OCI-LY1 (cell line): ENCODE measurements around the gene OGFR.

Source experiments
- H2AFZ ChIP-seq: fragments of 200-600 bp; sonication (generic), shearing (Covaris generic); 2 replicates; pipeline ENCODE4 v1.6.0; 2014; ENCODE audit warnings: antibody characterized with exemption, mild to moderate bottlenecking, low read length
- H3F3A ChIP-seq: fragments of 200-600 bp; sonication (generic), shearing (Covaris generic); 2 replicates; pipeline ENCODE4 v1.6.0; 2014; ENCODE audit warnings: mild to moderate bottlenecking, antibody characterized with exemption, low read length, moderate library complexity; ENCODE audit not compliant: insufficient read depth
- H3K27ac ChIP-seq: fragments of 200-600 bp; sonication (generic); 2 replicates; pipeline ENCODE4 v1.5.1; 2014; ENCODE audit warnings: low read length, mixed run types, mild to moderate bottlenecking, low read depth; ENCODE audit not compliant: poor library complexity, severe bottlenecking
- H3K27me3 ChIP-seq: fragments of 200-600 bp; sonication (generic); 2 replicates; pipeline ENCODE4 v1.6.0; 2014; ENCODE audit warnings: antibody characterized with exemption, mild to moderate bottlenecking, low read length, moderate library complexity; ENCODE audit not compliant: insufficient read depth
- H3K36me3 ChIP-seq: fragments of 200-600 bp; sonication (generic); 2 replicates; pipeline ENCODE4 v1.6.1; 2014; ENCODE audit warnings: mild to moderate bottlenecking, antibody characterized with exemption, low read length, moderate library complexity, mixed read lengths; ENCODE audit not compliant: insufficient read depth
- H3K4me1 ChIP-seq: fragments of 200-600 bp; sonication (generic); 2 replicates; pipeline ENCODE4 v1.5.1; 2014; ENCODE audit warnings: mild to moderate bottlenecking, low read length, moderate library complexity; ENCODE audit not compliant: insufficient read depth, severe bottlenecking
- H3K4me2 ChIP-seq: fragments of 200-600 bp; sonication (generic), shearing (Covaris generic); 2 replicates; pipeline ENCODE4 v1.6.1; 2014; ENCODE audit warnings: low read length
- H3K4me3 ChIP-seq: fragments of 200-600 bp; sonication (generic); 2 replicates; pipeline ENCODE4 v1.5.1; 2014; ENCODE audit warnings: low read length, low read depth, mild to moderate bottlenecking, mixed read lengths; ENCODE audit not compliant: poor library complexity, severe bottlenecking
- H3K79me2 ChIP-seq: fragments of 200-600 bp; shearing (Covaris generic); 2 replicates; pipeline ENCODE4 v1.6.1; 2016; ENCODE audit warnings: mixed run types, low read length, mixed read lengths; ENCODE audit not compliant: insufficient read depth
- H3K9ac ChIP-seq: fragments of 200-600 bp; sonication (generic), shearing (Covaris generic); 2 replicates; pipeline ENCODE4 v1.6.1; 2014; ENCODE audit warnings: mild to moderate bottlenecking, low read length, mixed read lengths
- H3K9me2 ChIP-seq: fragments of 200-600 bp; sonication (generic), shearing (Covaris generic); 2 replicates; pipeline ENCODE4 v1.6.1; 2014; ENCODE audit warnings: low read depth, mild to moderate bottlenecking, low read length, mixed read lengths
- H3K9me3 ChIP-seq: fragments of 200-600 bp; shearing (Covaris generic); 2 replicates; pipeline ENCODE4 v1.6.1; 2014; ENCODE audit warnings: low read length, mixed read lengths
- H4K20me1 ChIP-seq: fragments of 200-600 bp; sonication (generic), shearing (Covaris generic); 2 replicates; pipeline ENCODE4 v1.6.0; 2016; ENCODE audit warnings: mild to moderate bottlenecking, low read length; ENCODE audit not compliant: insufficient read depth
- EZH2 ChIP-seq: fragments of 200-600 bp; sonication (generic), shearing (Covaris generic); IDR thresholded peaks from 2 replicates; pipeline ENCODE4 v1.8.0; 2017; ENCODE audit warnings: borderline replicate concordance, mixed run types, mild to moderate bottlenecking, antibody characterized with exemption, low read length, moderate library complexity, mixed read lengths
- TF ChIP-seq, protein P1 (sequence below): fragments of 200-600 bp; sonication (generic), shearing (Covaris generic); IDR thresholded peaks from 2 replicates; pipeline ENCODE4 v1.5.1; 2017; ENCODE audit warnings: mild to moderate bottlenecking, antibody characterized with exemption, low read length, moderate library complexity, mixed read lengths

Gene OGFR

DNA sequence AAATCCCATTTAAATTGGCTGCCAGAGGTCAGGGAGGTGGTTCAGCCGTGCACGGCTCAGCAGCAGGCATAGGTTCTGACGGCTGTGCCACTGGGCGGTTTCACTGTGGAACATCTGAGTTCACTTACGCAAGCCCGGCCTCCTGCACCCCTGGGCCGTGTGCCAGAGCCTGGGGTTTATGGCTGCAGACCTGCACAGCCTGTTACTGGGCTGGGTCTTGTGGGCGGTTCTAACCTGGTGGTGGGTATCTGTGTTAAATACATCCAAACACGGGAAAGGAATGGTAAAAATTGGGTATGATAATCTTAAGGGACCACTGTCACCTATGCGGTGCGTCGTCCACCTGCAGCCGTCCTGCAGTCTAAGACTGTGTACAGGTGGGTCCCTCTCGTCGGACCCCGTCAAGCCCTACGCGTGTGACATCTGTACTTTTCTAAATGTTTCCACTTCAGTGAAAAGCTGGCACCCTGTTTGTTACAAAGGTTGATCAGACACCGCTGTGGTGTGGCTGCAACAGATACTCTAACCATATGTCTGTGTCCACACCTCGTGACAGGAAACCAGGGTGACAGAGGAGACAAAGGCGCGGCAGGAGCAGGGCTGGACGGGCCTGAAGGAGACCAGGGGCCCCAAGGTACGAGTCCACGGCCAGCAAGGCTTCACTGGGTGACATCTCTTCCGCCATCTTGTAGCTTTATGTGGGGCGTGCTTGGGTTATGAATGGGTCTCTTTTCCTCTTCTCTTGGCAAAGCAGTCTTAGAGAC, 33.7 kb downstream of the OGFR start:
- H3K4me3 ChIP-seq = peak overlapping the region; percentile 46
- peaks cover 9% of the 10 kb centered on the region; the same call in 1 of the 2 replicates for H3K36me3 ChIP-seq
- no peaks in the 10 kb centered on the region for H3K27me3 ChIP-seq
- H3F3A ChIP-seq = no peaks in the 10 kb centered on the region
- no peaks in the 10 kb centered on the region for H3K79me2 ChIP-seq
- H3K9me2 ChIP-seq = no peaks in the 10 kb centered on the region
- peak overlapping the region; percentile 97 for H3K27ac ChIP-seq
- H3K9me3 ChIP-seq = no peaks in the 10 kb centered on the region
- TF ChIP-seq EZH2 = no peak
- TF ChIP-seq, protein P1, sequence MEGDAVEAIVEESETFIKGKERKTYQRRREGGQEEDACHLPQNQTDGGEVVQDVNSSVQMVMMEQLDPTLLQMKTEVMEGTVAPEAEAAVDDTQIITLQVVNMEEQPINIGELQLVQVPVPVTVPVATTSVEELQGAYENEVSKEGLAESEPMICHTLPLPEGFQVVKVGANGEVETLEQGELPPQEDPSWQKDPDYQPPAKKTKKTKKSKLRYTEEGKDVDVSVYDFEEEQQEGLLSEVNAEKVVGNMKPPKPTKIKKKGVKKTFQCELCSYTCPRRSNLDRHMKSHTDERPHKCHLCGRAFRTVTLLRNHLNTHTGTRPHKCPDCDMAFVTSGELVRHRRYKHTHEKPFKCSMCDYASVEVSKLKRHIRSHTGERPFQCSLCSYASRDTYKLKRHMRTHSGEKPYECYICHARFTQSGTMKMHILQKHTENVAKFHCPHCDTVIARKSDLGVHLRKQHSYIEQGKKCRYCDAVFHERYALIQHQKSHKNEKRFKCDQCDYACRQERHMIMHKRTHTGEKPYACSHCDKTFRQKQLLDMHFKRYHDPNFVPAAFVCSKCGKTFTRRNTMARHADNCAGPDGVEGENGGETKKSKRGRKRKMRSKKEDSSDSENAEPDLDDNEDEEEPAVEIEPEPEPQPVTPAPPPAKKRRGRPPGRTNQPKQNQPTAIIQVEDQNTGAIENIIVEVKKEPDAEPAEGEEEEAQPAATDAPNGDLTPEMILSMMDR = no peak
- no peak overlapping the region for H2AFZ ChIP-seq
- no peaks in the 10 kb centered on the region for H4K20me1 ChIP-seq
- H3K4me1 ChIP-seq = peaks cover 30% of the 10 kb centered on the region
- H3K4me2 ChIP-seq = peak overlapping the region; percentile 72
- peak overlapping the region; percentile 47 for H3K9ac ChIP-seq

DNA sequence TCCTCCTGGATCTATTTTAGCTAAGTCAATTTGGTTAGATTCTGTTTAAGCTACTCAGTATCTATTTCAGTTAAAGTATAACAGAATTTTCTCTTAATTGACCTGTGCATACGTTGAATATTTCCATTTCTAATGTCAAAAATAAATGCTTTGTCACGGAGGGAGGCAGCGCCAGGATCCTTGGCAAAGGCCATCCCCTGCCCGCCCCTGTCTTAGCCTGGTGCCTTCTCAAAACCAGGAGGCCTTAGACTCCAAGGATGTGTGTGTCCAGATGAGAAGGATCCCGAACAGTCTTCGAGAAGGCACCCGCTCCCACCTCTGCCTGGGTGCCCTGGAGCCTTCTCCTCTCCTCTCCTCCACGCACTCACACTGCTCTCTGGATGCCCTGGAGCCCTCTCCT, 34.6 kb downstream of the OGFR start:
- H3K27ac ChIP-seq = peak overlapping the region; percentile 97
- no peaks in the 10 kb centered on the region for H3K27me3 ChIP-seq
- no peak for TF ChIP-seq EZH2
- TF ChIP-seq, protein P1 = no peak
- no peaks in the 10 kb centered on the region for H4K20me1 ChIP-seq
- H3K9me2 ChIP-seq = no peaks in the 10 kb centered on the region
- H3K4me1 ChIP-seq = peaks cover 27% of the 10 kb centered on the region
- no peaks in the 10 kb centered on the region for H3F3A ChIP-seq
- H3K79me2 ChIP-seq = no peaks in the 10 kb centered on the region
- peak overlapping the region; percentile 4; the same call in 1 of the 2 replicates for H3K9ac ChIP-seq
- H3K36me3 ChIP-seq = peaks cover 18% of the 10 kb centered on the region
- H2AFZ ChIP-seq = no peak overlapping the region
- H3K9me3 ChIP-seq = no peaks in the 10 kb centered on the region
- H3K4me3 ChIP-seq = peak overlapping the region; percentile 46
- peak overlapping the region; percentile 72 for H3K4me2 ChIP-seq

DNA sequence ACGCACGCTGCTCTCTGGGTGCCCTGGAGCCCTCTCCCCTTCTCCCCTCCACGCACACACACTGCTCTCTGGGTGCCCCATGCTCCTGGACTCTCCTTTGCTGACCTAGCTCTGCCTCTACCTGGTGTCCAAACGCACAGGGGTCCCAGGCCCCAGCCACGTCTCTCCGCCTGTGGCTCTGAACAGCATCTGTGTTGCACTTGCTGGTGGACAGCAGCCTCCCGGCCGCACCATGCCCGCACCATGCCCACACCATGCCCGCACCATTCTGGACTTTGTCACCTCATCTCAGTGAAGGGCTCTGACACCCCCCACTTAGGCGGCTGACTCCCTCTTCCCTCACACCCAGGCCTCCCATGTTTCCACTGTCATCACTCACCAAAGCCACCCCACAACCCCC, 35.2 kb downstream of the OGFR start:
- Histone ChIP-seq H3K4me2 (peak overlapping the region; percentile 72; the same call in 1 of the 2 replicates), H3K4me1 (peaks cover 27% of the 10 kb centered on the region), H3F3A (no peaks in the 10 kb centered on the region), H2AFZ (no peak overlapping the region), H4K20me1 (no peaks in the 10 kb centered on the region), H3K9me3 (no peaks in the 10 kb centered on the region), H3K27ac (peak overlapping the region; percentile 97), H3K36me3 (peaks cover 21% of the 10 kb centered on the region), H3K4me3 (no peak overlapping the region), H3K9ac (peak overlapping the region; percentile 4; the same call in 1 of the 2 replicates), H3K9me2 (no peaks in the 10 kb centered on the region), H3K27me3 (no peaks in the 10 kb centered on the region), H3K79me2 (no peaks in the 10 kb centered on the region)
- TF ChIP-seq, protein P1 = no peak
- TF ChIP-seq EZH2 = no peak
